Activated CD4-positive, alpha-beta T cell treated with anti-CD3 and anti-CD28 coated beads, Interleukin-2, amount 50 U/mL, for 1 hour (primary cell): Measurements from ENCODE around the gene TMEM163.

Experiments used
- DNase-seq: peaks from one replicate; pipeline ENCODE4 v3.0.0-alpha.2; 2020

The TMEM163 gene

GRCh38 chr2:134470561-134471168 lies 248.1 kb downstream of the TMEM163 start:
- no peak for DNase-seq

- DNase-seq = no peak
These were observed 249.2 kb downstream of the TMEM163 start for GRCh38 chr2:134469516-134470115.

GRCh38 chr2:134468776-134469175 lies 250.0 kb downstream of the TMEM163 start:
- DNase-seq = no peak

GRCh38 chr2:134468164-134468563 lies 250.6 kb downstream of the TMEM163 start:
- no peak for DNase-seq

- peak; percentile 37 for DNase-seq
These were observed 252.7 kb downstream of the TMEM163 start for GRCh38 chr2:134466141-134466540.

- DNase-seq = no peak
These were observed 253.3 kb downstream of the TMEM163 start for GRCh38 chr2:134465228-134466105.

- DNase-seq = no peak
These were observed 255.1 kb downstream of the TMEM163 start for GRCh38 chr2:134463699-134464022.

- no peak for DNase-seq
These were observed 255.8 kb downstream of the TMEM163 start for GRCh38 chr2:134462791-134463698.

GRCh38 chr2:134462275-134462674 lies 256.5 kb downstream of the TMEM163 start:
- DNase-seq = no peak

- DNase-seq = no peak
These were observed 257.3 kb downstream of the TMEM163 start for GRCh38 chr2:134461511-134461910.

- DNase-seq = peak; percentile 43
These were observed 258.2 kb downstream of the TMEM163 start for GRCh38 chr2:134460583-134460998.

- no peak for DNase-seq
These were observed 258.9 kb downstream of the TMEM163 start for GRCh38 chr2:134459706-134460406.

GRCh38 chr2:134458950-134459349 lies 259.9 kb downstream of the TMEM163 start:
- DNase-seq = no peak

- DNase-seq = no peak
These were observed 260.3 kb downstream of the TMEM163 start for GRCh38 chr2:134458473-134458853.

- no peak for DNase-seq
These were observed 260.9 kb downstream of the TMEM163 start for GRCh38 chr2:134457765-134458472.

GRCh38 chr2:134457353-134457752 lies 261.4 kb downstream of the TMEM163 start:
- no peak for DNase-seq

GRCh38 chr2:134455426-134455825 lies 263.4 kb downstream of the TMEM163 start:
- no peak for DNase-seq

- DNase-seq = no peak
These were observed 263.9 kb downstream of the TMEM163 start for GRCh38 chr2:134454931-134455330.

- DNase-seq = no peak
These were observed 264.4 kb downstream of the TMEM163 start for GRCh38 chr2:134454426-134454825.

- DNase-seq = no peak
These were observed 264.8 kb downstream of the TMEM163 start for GRCh38 chr2:134453973-134454372.

GRCh38 chr2:134453476-134453875 lies 265.3 kb downstream of the TMEM163 start:
- DNase-seq = no peak
